ENCODE measurements around the gene TRIM44.

DNA sequence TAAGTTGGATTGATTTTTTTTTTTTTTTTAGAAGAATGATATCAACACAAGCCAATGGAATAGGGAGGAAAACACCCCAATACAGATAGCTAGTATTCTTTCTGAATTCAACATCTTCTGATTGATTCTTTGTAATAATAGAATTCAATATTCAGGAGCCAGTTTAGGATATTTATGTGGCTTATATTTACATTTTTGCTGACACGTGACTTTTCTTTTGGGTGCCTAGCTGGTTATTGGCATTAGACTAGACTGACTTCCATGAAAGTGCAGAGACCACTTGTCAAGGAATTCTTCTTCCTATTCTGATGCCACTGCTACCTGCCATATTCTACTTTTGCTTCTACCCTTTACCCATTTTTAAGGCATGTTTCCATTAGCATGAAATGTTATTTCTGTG is 16.4 kb downstream of the TRIM44 start:
- TF ChIP-seq YY1 (IDR thresholded peaks at IDR 0.05; ENCODE audit: insufficient read depth, insufficient read length) (no peak), ZNF274 (IDR thresholded peaks at IDR 0.05; ENCODE audit: low read depth, low read length) (no peak)

All from NT2/D1 (cell line).